H4 (cell line): Measurements from ENCODE around the gene QSOX2. TPM values are rescaled to one million over a fixed set of nuclear protein-coding genes. Genes with fewer than 3 reads are reported as not detected.

Source experiments
- DNase-seq: peaks from one replicate; pipeline ENCODE4 v3.0.0-alpha.2; 2015; ENCODE audit warnings: low spot score
- total RNA-seq: library from RNA; depleted of rRNA; stranded (reverse); fragments of >200 nt; shearing (Covaris generic); gene quantifications from 2 replicates; pipeline ENCODE4 v1.2.3, GENCODE V29; 2014; rRNA removed

The QSOX2 gene
- 9.2 and 10.3 TPM in 2 replicates for total RNA-seq

- peak; percentile 52 for DNase-seq
Observed at GRCh38 chr9:136245219-136246150, at the start of gene QSOX2. QSOX2 (minus strand) TSS chr9:136245812; CDS start chr9:136245803, 9 bp downstream.

GRCh38 chr9:136295055-136295454, 49.4 kb upstream of the QSOX2 start:
- no peak for DNase-seq

GRCh38 chr9:136294437-136294836, 48.8 kb upstream of the QSOX2 start:
- DNase-seq, result no peak

- no peak for DNase-seq
Observed at GRCh38 chr9:136293476-136294077, 48.0 kb upstream of the QSOX2 start.

- no peak for DNase-seq
Observed at GRCh38 chr9:136292591-136293448, 47.2 kb upstream of the QSOX2 start.

- no peak for DNase-seq
Observed at GRCh38 chr9:136292026-136292538, 46.5 kb upstream of the QSOX2 start.

GRCh38 chr9:136291306-136292025, 45.9 kb upstream of the QSOX2 start:
- DNase-seq, result no peak

- no peak for DNase-seq
Observed at GRCh38 chr9:136290508-136291000, 44.9 kb upstream of the QSOX2 start.

GRCh38 chr9:136289651-136290507, 44.3 kb upstream of the QSOX2 start:
- no peak for DNase-seq

GRCh38 chr9:136287960-136288753, 42.5 kb upstream of the QSOX2 start:
- no peak for DNase-seq

GRCh38 chr9:136286987-136287379, 41.4 kb upstream of the QSOX2 start:
- DNase-seq, result no peak

- DNase-seq, result no peak
Observed at GRCh38 chr9:136286359-136286986, 40.9 kb upstream of the QSOX2 start.

GRCh38 chr9:136285501-136286358, 40.1 kb upstream of the QSOX2 start:
- no peak for DNase-seq

GRCh38 chr9:136284951-136285350, 39.3 kb upstream of the QSOX2 start:
- no peak for DNase-seq

GRCh38 chr9:136284311-136284710, 38.7 kb upstream of the QSOX2 start:
- DNase-seq, result no peak

GRCh38 chr9:136283291-136284235, 38.0 kb upstream of the QSOX2 start:
- DNase-seq, result peak; percentile 71
